Astrocyte of the cerebellum (primary cell): Measurements from ENCODE around the gene LMCD1.

Experiments
- DNase-seq: peaks from one replicate; pipeline ENCODE4 v3.0.0-alpha.2; 2011; ENCODE audit warnings: low read depth
- H3K4me3 ChIP-seq: 2 replicates; pipeline ENCODE4 v1.5.1; 2011; ENCODE audit warnings: mild to moderate bottlenecking, low read depth, low read length, moderate library complexity
- in situ Hi-C: cut with HindIII; loops from 2 replicates; pipeline ENCODE4 v1.10.0; 2017; ENCODE audit warnings: low sequenced_read_pairs
- TF ChIP-seq, protein P1 (sequence below): IDR thresholded peaks from 2 replicates; pipeline ENCODE4 v1.5.1; 2012; ENCODE audit warnings: low read length, low read depth, moderate library complexity, mild to moderate bottlenecking; ENCODE audit errors: missing control alignments

Gene LMCD1

DNA sequence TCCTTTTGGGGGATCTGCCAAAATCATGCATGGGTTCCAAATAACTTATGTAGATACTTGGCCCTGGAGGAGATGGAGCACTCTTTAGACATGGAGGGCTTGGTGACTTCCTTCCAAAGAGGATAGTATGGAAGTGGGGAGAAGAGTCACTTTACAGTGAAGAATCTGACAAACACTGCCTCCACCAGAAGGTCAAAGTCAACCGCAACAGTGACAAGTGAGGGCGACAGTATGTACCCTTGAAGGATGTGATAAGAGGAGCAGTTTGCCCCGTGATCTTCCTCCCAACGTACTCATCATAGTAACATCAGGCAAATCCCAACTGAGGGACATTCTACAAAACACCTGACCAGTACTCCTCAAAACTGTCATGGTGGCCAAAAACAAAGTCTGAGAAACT lies 62.0 kb downstream of the LMCD1 start:
- in situ Hi-C loops, result no loop called here
- TF ChIP-seq, protein P1, sequence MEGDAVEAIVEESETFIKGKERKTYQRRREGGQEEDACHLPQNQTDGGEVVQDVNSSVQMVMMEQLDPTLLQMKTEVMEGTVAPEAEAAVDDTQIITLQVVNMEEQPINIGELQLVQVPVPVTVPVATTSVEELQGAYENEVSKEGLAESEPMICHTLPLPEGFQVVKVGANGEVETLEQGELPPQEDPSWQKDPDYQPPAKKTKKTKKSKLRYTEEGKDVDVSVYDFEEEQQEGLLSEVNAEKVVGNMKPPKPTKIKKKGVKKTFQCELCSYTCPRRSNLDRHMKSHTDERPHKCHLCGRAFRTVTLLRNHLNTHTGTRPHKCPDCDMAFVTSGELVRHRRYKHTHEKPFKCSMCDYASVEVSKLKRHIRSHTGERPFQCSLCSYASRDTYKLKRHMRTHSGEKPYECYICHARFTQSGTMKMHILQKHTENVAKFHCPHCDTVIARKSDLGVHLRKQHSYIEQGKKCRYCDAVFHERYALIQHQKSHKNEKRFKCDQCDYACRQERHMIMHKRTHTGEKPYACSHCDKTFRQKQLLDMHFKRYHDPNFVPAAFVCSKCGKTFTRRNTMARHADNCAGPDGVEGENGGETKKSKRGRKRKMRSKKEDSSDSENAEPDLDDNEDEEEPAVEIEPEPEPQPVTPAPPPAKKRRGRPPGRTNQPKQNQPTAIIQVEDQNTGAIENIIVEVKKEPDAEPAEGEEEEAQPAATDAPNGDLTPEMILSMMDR, result no peak
- DNase-seq, result no peak
- no peak overlapping the region for H3K4me3 ChIP-seq

DNA sequence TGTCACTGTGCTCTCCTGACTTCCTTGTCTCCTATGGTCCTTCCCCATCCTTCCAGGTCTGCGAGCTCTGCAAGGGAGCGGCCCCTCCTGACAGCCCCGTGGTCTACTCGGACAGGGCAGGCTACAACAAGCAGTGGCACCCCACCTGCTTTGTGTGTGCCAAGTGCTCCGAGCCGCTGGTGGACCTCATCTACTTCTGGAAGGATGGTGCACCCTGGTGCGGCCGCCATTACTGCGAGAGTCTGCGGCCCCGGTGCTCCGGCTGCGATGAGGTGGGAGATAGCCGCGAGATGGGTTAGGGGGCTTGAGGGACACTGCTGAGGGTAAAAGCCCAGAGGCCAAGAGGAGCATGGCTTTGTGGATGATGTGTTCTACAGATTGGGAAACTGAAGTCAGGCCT lies 63.8 kb downstream of the LMCD1 start:
- in situ Hi-C loops, result no loop called here
- DNase-seq, result no peak
- no peak overlapping the region for H3K4me3 ChIP-seq
- TF ChIP-seq, protein P1, result no peak

DNA sequence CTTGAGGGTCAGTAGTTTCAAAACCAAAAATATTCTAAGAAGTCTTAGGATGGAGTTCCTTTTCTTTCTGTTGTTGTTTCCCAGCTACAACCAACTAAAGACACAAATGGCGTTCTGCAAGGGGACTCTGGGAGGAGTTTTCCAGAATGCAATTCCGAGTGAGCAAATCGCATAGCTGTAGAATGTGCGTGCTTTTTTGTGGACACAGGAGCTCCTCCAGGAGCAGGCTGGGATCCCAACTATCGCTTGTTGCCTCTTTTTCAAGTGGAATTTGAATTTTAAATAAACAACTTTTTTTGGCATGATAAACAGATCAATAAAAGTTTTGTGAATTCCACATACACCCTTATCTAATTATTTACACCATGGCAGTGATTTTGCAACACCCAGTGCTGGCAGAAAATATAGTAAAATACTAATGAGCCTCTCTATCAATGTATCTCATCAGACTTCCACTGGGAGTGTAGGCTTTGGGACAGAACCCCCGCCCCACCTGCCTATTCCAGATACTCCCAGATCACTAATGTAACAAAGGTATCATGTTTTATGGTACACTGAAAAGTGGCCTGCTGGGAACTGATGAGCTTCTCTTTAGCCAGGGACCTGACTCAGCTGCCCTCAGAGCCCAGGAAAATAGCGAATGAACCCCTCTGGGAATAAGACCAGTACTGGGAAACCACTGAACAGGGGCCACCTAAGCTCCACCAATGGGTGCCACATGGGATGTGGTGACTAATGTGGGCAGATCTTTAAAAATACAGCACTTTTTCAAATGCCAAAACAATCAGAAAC lies 66.4 kb downstream of the LMCD1 start:
- H3K4me3 ChIP-seq, result no peak overlapping the region
- DNase-seq, result no peak
- TF ChIP-seq, protein P1, result no peak
- in situ Hi-C loops, result no loop called here

DNA sequence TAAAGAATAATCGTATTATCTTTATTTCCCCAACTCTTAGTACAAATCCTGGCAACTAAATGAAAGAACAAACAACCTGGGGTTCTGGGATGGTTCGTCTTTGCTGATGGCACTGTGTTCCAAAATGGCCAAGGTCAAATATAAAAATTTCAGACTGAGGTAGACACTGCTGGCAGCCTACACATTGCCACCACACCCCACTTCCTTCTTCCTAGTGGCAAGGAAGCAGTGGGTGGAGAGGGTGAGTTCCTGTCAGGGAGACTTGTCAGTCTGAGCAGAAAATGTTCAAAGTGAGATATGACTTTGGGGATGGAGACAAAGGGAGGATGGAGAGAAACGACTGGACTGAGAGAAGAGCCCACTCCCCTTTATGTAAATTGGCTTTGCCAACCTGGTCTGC lies 69.6 kb downstream of the LMCD1 start:
- in situ Hi-C loops, result no loop called here
- TF ChIP-seq, protein P1, result no peak
- H3K4me3 ChIP-seq, result no peak overlapping the region
- DNase-seq, result no peak

DNA sequence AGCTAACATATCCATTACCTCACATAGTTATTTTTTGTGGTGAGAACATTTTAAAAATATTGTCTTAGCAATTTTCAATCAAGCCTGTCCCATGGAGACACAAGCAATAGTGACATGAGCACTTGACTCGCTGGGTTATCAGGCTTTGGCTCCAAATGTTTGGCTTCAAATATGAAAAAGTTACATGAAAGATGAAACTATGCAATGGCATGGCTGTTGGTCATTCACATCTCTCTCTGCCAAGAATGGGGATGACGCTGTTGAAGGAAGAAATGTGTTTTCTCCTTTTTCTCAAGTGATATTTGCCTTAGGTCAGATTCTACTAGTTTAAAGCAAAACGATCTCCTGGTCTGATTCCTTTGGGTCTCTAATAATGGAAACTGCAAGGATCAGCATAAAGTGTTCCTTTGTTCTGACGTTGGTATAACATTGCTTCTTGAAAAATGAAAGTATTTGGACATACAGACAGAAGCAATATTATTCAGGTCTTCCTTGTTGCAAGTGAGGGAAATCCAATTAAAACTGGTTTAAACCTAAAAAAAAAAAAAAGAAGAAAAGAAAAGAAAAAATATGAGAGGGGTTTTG lies 71.8 kb downstream of the LMCD1 start:
- DNase-seq, result no peak
- H3K4me3 ChIP-seq, result no peak overlapping the region

DNA sequence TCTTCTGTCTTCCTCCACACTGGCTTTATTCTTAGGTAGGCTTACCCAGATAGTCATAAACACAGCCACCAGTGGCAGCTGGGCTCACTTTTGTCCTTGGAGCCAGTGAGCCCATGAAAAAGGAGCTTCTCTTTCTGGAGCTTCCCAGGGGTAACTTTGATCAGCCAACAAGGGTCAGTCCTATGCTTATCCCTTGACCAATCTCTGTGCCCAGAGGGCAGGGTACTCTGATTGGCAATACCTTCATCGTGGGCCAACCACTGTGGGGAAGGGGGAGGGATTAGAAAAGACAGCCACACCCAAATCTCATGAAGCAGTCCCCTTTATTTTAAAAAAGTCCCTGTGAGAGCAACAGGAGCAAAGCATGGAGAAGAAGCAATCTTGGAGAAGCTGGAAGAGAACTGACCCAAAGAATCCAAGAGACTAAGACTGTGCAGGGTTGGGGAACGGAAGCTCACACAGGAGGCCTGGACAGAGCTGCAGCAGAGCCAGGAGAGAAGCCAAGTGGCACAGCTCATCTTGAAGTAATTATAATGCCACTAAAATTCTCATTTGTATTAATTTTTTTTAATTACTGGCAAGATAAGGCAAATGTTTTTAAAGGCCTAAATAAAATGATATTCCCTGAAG lies 72.5 kb downstream of the LMCD1 start:
- TF ChIP-seq, protein P1, result no peak
- in situ Hi-C loops, result no loop called here
- no peak for DNase-seq
- H3K4me3 ChIP-seq, result no peak overlapping the region

More for the DNA sequence above, 71.8 kb downstream of the LMCD1 start:
- in situ Hi-C loops, result no loop called here
- TF ChIP-seq, protein P1, result no peak
